Breast epithelium (tissue), 4 donors: ENCODE results near the gene PLCXD3. TPM values are rescaled to one million over a fixed set of nuclear protein-coding genes. Genes with fewer than 3 reads are reported as not detected.

Source experiments
- DNase-seq, 2 donors: peaks; one replicate each; pipeline ENCODE4 v3.0.0-alpha.2; 2019; ENCODE audit warnings: low spot score in 2 of 2
- H3K27ac ChIP-seq, 2 donors: fragments of 200-600 bp; sonication (generic) in 1 of 2; one replicate each; pipeline ENCODE4 v1.5.1; 2016 to 2019; ENCODE audit warnings: mild to moderate bottlenecking in 1 of 2
- H3K27me3 ChIP-seq, 2 donors: fragments of 200-600 bp; sonication (generic) in 1 of 2; one replicate each; pipeline versions ENCODE4 v1.5.1 to v1.6.0; 2017 to 2019; ENCODE audit warnings: control low read depth in 1 of 2, mild to moderate bottlenecking in 1 of 2
- H3K36me3 ChIP-seq: fragments of 200-600 bp; one replicate; pipeline ENCODE4 v1.5.1; 2019
- H3K4me1 ChIP-seq, 2 donors: fragments of 200-600 bp; sonication (generic); one replicate each; pipeline ENCODE4 v1.5.1; 2016 to 2019; ENCODE audit warnings: control low read depth in 1 of 2
- H3K4me3 ChIP-seq, 3 donors: fragments of 200-600 bp; sonication (generic); 1 replicate in 2 of 3; 2 replicates in 1 of 3; pipeline ENCODE4 v1.5.1; 2016 to 2019; ENCODE audit warnings: mild to moderate bottlenecking in 3 of 3, moderate library complexity in 2 of 3
- H3K9me3 ChIP-seq, 2 donors: fragments of 200-600 bp; sonication (generic) in 1 of 2; one replicate each; pipeline ENCODE4 v1.5.1; 2016 to 2019; ENCODE audit warnings: control low read depth in 1 of 2
- POLR2A ChIP-seq: fragments of 450-650 bp; IDR thresholded peaks from one replicate; pipeline ENCODE4 v1.6.1; 2016; ENCODE audit warnings: antibody characterized with exemption, mild to moderate bottlenecking, moderate library complexity
- POLR2AphosphoS5 ChIP-seq, 3 donors: sonication (generic); formaldehyde crosslinking; IDR thresholded peaks; one replicate each; pipeline ENCODE4 v1.6.1; 2017; ENCODE audit warnings: antibody characterized with exemption in 3 of 3
- intact Hi-C: fragments of 100-400 bp; cut with DNase I; formaldehyde crosslinking; loops from one replicate; pipeline ENCODE4 v1.15.1; 2023; ENCODE audit warnings: low total_unique reads
- total RNA-seq, 3 donors: library from RNA; depleted of rRNA; stranded (reverse); fragments of >200 nt; gene quantifications; one replicate each; pipeline ENCODE4 v1.1.0, GENCODE V29; 2016
- TF ChIP-seq, protein P1 (sequence below), 3 donors: fragments of 450-650 bp; IDR thresholded peaks; one replicate each; pipeline ENCODE4 v1.5.1; 2016 to 2017; ENCODE audit warnings: antibody characterized with exemption in 3 of 3, mild to moderate bottlenecking in 3 of 3, moderate library complexity in 3 of 3

The PLCXD3 gene
- total RNA-seq, 3 donors from 2014 or later = 2.0 to 6.6 (median 3.8) TPM

DNA sequence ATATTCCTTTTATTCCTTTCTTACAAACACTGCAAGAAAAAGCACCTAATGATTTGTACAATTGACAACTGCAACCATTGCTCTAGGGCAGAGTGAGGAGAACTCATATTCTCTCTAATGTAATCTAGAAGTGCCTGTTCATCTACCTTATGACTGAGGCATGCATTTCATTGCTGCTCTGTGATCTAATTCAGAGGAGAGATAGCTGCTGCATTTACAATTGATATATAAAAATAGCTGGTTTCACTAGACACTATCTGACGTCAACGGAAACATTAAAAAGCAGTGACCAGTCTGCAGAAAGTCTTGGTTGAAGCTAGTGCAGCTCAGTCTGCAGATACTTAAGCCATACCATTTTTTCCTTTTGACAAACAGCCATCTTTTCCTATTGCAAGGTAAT, 224.2 kb downstream of the PLCXD3 start:
- no peak overlapping the region for H3K27ac ChIP-seq

DNA sequence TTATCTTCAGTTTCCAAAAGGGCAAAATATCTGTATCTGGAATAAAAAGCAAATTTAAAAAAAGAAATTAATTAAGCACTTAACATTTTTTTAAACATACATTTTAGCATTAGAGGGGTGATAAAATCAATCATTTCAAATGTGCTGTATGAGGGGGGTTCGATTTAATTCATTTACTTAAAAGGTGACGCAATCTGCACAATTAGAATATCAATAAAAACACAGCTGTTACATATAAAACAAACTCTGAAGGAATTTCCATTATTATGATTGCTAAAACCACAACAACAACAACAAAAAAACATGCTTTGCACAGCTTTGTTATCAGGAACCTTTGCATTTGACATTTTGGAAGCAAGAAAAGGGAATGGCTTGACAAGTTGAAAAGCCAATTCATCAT, 225.5 kb downstream of the PLCXD3 start:
- TF ChIP-seq, protein P1, sequence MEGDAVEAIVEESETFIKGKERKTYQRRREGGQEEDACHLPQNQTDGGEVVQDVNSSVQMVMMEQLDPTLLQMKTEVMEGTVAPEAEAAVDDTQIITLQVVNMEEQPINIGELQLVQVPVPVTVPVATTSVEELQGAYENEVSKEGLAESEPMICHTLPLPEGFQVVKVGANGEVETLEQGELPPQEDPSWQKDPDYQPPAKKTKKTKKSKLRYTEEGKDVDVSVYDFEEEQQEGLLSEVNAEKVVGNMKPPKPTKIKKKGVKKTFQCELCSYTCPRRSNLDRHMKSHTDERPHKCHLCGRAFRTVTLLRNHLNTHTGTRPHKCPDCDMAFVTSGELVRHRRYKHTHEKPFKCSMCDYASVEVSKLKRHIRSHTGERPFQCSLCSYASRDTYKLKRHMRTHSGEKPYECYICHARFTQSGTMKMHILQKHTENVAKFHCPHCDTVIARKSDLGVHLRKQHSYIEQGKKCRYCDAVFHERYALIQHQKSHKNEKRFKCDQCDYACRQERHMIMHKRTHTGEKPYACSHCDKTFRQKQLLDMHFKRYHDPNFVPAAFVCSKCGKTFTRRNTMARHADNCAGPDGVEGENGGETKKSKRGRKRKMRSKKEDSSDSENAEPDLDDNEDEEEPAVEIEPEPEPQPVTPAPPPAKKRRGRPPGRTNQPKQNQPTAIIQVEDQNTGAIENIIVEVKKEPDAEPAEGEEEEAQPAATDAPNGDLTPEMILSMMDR (IDR thresholded peaks at IDR 0.05) = no peak
- TF ChIP-seq POLR2AphosphoS5 (IDR thresholded peaks at IDR 0.05) = no peak
- no peak for TF ChIP-seq POLR2A
- intact Hi-C loops = loop anchor here (10.0 kb wide), 1 partner anchor 800 kb away; no protein-coding TSS in a partner anchor
- H3K36me3 ChIP-seq = no peaks in the 10 kb centered on the region

More for the DNA sequence above, 224.2 kb downstream of the PLCXD3 start:
- H3K4me3 ChIP-seq = no peak overlapping the region
- H3K4me1 ChIP-seq = no peaks in the 10 kb centered on the region
- H3K36me3 ChIP-seq = no peaks in the 10 kb centered on the region
- no peak for DNase-seq
- no peak for TF ChIP-seq POLR2AphosphoS5 (IDR thresholded peaks at IDR 0.05)
- no peak for TF ChIP-seq POLR2A
- TF ChIP-seq, protein P1 (IDR thresholded peaks at IDR 0.05) = no peak
- intact Hi-C loops = loop anchor here (10.0 kb wide), 1 partner anchor 801 kb away; no protein-coding TSS in a partner anchor
- H3K27me3 ChIP-seq = no peaks in the 10 kb centered on the region
- no peaks in the 10 kb centered on the region for H3K9me3 ChIP-seq

DNA sequence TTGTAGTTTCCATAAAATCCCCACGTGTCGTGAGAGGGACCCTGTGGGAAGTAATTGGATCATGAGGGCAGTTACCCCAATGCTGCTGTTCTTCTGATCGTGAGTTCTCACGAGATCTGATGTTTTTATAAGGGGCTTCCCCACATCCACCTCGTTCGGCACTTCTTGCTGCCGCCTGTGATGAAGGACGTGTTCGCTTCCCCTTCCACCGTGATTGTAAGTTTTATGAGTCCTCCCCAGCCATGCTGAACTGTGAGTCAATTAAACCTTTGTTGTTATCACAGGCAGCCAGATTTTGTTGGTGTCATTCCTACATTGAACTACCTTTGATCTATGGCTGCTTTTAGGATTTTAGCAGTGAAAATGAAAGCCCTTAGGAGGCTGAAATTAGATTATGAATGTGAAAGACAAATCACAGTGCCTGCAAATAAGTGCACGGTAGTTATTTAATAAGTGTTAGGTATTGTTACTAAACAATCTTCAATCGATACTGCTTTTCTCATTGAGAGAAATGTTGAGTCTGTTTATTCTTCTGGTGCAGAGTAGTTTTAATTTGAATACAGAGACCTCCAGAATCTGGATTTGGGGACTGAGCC, 229.1 kb downstream of the PLCXD3 start:
- TF ChIP-seq POLR2AphosphoS5 (IDR thresholded peaks at IDR 0.05) (no peak), POLR2A (no peak)
- TF ChIP-seq, protein P1 (IDR thresholded peaks at IDR 0.05) = no peak
- H3K27me3 ChIP-seq = no peaks in the 10 kb centered on the region
- no peaks in the 10 kb centered on the region for H3K9me3 ChIP-seq
- no peak for DNase-seq
- intact Hi-C loops = loop anchor here (10.0 kb wide), 1 partner anchor 797 kb away; no protein-coding TSS in a partner anchor
- no peaks in the 10 kb centered on the region for H3K4me1 ChIP-seq
- H3K27ac ChIP-seq = no peak overlapping the region
- H3K4me3 ChIP-seq = no peak overlapping the region
- no peaks in the 10 kb centered on the region for H3K36me3 ChIP-seq

More for the DNA sequence above, 225.5 kb downstream of the PLCXD3 start:
- Histone ChIP-seq H3K4me1 (no peaks in the 10 kb centered on the region), H3K27ac (no peak overlapping the region), H3K27me3 (no peaks in the 10 kb centered on the region), H3K9me3 (no peaks in the 10 kb centered on the region), H3K4me3 (no peak overlapping the region)
- no peak for DNase-seq

DNA sequence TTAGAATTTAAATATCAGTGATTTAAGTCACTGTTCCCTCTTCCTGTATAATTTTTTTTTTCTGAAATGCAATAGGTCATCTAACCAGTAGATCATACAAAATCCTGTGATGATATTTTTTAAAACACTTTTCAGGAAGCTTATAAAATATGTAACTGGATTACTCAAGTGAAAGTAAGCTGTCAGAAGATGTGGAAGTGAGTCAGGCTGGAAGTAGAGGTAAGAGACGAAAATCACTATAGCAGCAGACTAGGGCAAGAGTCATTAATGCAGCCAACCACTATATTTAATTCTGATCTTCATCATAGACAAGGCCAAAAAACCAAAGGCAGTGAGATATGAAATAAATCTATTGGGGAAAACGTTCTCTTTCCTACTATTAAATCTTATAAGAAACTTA, 231.4 kb downstream of the PLCXD3 start:
- DNase-seq = no peak
- Histone ChIP-seq H3K27me3 (no peaks in the 10 kb centered on the region), H3K9me3 (no peaks in the 10 kb centered on the region), H3K27ac (no peak overlapping the region), H3K36me3 (no peaks in the 10 kb centered on the region), H3K4me3 (no peak overlapping the region), H3K4me1 (no peaks in the 10 kb centered on the region)
- TF ChIP-seq POLR2AphosphoS5 (IDR thresholded peaks at IDR 0.05) (no peak), POLR2A (no peak)
- TF ChIP-seq, protein P1 (IDR thresholded peaks at IDR 0.05) = no peak
- intact Hi-C loops = no loop called here

DNA sequence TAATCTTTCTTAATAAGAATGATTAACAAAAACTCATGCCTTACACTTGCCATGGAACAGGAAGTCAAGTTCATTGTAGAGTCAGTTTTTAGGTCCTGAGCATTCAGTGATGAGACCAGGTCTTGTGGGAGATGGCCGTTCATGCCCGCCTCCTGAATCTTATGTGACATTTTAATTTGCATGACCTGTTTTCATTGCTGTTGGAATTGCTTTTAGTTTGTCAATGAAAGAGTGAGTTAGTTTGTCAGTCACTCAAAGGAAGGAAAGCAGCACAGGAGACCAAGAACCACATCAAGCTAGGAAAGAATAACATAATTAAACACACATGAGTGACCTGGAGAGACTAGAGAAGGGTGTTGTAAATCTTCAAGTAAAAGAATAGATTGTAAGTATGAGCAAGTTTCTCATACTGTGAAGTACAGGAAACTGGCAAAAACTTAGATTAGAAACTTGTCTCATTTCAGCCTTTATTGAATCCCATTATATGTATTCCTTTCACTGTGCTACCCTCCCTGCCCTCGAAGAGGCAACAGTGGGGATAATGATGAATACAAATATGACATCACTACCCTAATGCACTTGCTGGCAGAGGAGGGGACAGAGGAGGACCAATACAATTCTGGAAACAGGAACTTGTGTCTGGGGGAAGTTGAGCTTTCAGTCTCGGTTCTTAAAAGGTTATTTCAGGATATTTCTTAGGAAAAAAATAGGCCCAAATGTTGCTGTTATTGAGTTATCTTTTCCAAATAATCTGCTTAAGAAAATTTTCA, 232.7 kb downstream of the PLCXD3 start:
- Histone ChIP-seq H3K4me1 (no peaks in the 10 kb centered on the region), H3K27ac (no peak overlapping the region), H3K4me3 (no peak overlapping the region), H3K27me3 (no peaks in the 10 kb centered on the region), H3K36me3 (no peaks in the 10 kb centered on the region), H3K9me3 (no peaks in the 10 kb centered on the region)
- intact Hi-C loops = no loop called here
- DNase-seq = no peak
- TF ChIP-seq POLR2AphosphoS5 (IDR thresholded peaks at IDR 0.05) (no peak), POLR2A (no peak)
- TF ChIP-seq, protein P1 (IDR thresholded peaks at IDR 0.05) = no peak
